Measurements from ENCODE around the gene PACS2. TPM values are rescaled to one million over a fixed set of nuclear protein-coding genes. Genes with fewer than 3 reads are reported as not detected.

The PACS2 gene
- total RNA-seq, 1 experiment from 2014 or later: 55.2 TPM

DNA sequence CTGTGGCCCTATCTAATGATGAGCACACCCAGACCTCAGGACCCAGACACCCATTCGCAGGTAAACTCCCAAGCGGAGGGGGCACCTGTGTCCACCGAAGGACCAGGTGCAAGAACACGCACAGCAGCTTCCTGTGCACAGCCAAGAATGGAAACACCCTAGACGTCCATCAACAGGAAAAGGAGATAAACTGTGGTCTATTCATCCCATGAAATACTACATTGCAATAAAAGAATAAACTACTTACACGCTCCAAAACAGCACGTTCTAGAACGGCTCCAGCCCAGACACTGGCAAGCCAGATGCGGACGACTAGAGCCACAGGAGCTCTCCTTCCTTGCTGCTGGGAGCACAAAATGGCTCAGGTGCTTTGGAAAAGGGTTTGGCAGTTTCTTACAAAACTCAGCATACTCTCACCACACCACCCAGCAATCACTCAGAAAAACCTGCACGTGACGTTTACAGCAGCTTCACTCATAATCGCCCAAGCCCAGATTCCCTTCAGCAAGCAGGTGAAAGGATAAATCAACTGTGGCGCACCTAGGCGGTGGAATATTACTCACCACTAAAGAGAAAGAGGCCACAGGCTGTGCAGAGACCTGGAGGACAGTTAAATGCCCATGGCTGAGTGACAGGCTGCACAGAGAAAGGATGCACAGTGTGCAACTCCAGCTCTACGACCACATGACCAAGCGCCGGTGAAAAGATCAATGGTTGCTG is 34.7 kb upstream of the PACS2 start:
- Histone ChIP-seq H3K4me3 (ENCODE audit: low read depth in 2 of 2, low read length in 2 of 2) (no peak overlapping the region), H3K27me3 (ENCODE audit: control insufficient read depth, insufficient read depth, low read length) (no peaks in the 10 kb centered on the region), H3K36me3 (ENCODE audit: control insufficient read depth, insufficient read depth, low read length) (no peaks in the 10 kb centered on the region), H3K9me3 (ENCODE audit: control insufficient read depth, insufficient read depth, low read depth, low read length) (no peaks in the 10 kb centered on the region), H3K4me1 (ENCODE audit: control insufficient read depth, insufficient read depth, low read length) (no peaks in the 10 kb centered on the region), H3K27ac (ENCODE audit: low read length) (no peak overlapping the region)
- POLR2A ChIA-PET: no interaction called here
- in situ Hi-C loops (cut with HindIII; ENCODE audit: low pct_unique_long_range_greater_than_20kb, low sequenced_read_pairs): no loop called here
- DNase-seq (ENCODE audit: low read depth, low spot score) (no peak), ATAC-seq (no peak)
- intact Hi-C loops (cut with micrococcal nuclease; ENCODE audit: unreplicated experiment): loop anchor here (5.0 to 10.0 kb wide), 2 partner anchors 78 to 185 kb away; no protein-coding TSS in a partner anchor
- no TSS peak for BruUV-seq (replicated peaks)
- no peak for TF ChIP-seq TCF7L2 (IDR thresholded peaks at IDR 0.05; ENCODE audit: low read depth, low read length)
- TF ChIP-seq, protein P1, sequence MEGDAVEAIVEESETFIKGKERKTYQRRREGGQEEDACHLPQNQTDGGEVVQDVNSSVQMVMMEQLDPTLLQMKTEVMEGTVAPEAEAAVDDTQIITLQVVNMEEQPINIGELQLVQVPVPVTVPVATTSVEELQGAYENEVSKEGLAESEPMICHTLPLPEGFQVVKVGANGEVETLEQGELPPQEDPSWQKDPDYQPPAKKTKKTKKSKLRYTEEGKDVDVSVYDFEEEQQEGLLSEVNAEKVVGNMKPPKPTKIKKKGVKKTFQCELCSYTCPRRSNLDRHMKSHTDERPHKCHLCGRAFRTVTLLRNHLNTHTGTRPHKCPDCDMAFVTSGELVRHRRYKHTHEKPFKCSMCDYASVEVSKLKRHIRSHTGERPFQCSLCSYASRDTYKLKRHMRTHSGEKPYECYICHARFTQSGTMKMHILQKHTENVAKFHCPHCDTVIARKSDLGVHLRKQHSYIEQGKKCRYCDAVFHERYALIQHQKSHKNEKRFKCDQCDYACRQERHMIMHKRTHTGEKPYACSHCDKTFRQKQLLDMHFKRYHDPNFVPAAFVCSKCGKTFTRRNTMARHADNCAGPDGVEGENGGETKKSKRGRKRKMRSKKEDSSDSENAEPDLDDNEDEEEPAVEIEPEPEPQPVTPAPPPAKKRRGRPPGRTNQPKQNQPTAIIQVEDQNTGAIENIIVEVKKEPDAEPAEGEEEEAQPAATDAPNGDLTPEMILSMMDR (IDR thresholded peaks at IDR 0.05): no peak
- TF ChIP-seq POLR2AphosphoS5 (IDR thresholded peaks at IDR 0.05; ENCODE audit: low read depth, low read length): no peak
- TF ChIP-seq, protein P2, sequence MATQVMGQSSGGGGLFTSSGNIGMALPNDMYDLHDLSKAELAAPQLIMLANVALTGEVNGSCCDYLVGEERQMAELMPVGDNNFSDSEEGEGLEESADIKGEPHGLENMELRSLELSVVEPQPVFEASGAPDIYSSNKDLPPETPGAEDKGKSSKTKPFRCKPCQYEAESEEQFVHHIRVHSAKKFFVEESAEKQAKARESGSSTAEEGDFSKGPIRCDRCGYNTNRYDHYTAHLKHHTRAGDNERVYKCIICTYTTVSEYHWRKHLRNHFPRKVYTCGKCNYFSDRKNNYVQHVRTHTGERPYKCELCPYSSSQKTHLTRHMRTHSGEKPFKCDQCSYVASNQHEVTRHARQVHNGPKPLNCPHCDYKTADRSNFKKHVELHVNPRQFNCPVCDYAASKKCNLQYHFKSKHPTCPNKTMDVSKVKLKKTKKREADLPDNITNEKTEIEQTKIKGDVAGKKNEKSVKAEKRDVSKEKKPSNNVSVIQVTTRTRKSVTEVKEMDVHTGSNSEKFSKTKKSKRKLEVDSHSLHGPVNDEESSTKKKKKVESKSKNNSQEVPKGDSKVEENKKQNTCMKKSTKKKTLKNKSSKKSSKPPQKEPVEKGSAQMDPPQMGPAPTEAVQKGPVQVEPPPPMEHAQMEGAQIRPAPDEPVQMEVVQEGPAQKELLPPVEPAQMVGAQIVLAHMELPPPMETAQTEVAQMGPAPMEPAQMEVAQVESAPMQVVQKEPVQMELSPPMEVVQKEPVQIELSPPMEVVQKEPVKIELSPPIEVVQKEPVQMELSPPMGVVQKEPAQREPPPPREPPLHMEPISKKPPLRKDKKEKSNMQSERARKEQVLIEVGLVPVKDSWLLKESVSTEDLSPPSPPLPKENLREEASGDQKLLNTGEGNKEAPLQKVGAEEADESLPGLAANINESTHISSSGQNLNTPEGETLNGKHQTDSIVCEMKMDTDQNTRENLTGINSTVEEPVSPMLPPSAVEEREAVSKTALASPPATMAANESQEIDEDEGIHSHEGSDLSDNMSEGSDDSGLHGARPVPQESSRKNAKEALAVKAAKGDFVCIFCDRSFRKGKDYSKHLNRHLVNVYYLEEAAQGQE (IDR thresholded peaks at IDR 0.05; ENCODE audit: insufficient read depth in 1 of 2, low read depth in 2 of 2, low read length in 1 of 2): no peak
- TF ChIP-seq SIN3A (IDR thresholded peaks at IDR 0.05; ENCODE audit: borderline replicate concordance, insufficient read depth, low read depth, low read length): no peak
- CTCF ChIA-PET: no interaction called here

DNA sequence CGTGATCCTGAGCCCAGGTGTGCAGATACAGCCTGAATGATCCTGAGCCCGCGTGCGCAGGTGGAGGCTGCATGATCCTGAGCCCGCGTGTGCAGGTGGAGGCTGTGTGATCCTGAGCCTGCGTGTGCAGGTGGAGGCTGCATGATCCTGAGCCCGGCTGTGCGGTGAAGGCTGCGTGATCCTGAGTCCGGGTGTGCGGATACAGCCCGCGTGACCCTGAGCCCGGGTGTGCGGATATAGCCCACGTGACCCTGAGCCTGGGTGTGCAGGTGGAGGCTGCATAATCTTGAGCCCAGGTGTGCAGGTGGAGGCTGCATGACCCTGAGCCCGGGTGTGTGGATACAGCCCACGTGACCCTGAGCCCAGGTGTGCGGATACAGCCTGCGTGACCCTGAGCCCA is 34.0 kb upstream of the PACS2 start:
- Histone ChIP-seq H3K27ac (ENCODE audit: low read length) (no peak overlapping the region), H3K4me3 (ENCODE audit: low read depth in 2 of 2, low read length in 2 of 2) (no peak overlapping the region), H3K4me1 (ENCODE audit: control insufficient read depth, insufficient read depth, low read length) (no peaks in the 10 kb centered on the region), H3K9me3 (ENCODE audit: control insufficient read depth, insufficient read depth, low read depth, low read length) (no peaks in the 10 kb centered on the region), H3K36me3 (ENCODE audit: control insufficient read depth, insufficient read depth, low read length) (no peaks in the 10 kb centered on the region), H3K27me3 (ENCODE audit: control insufficient read depth, insufficient read depth, low read length) (no peaks in the 10 kb centered on the region)
- BruUV-seq (replicated peaks): no TSS peak
- intact Hi-C loops (cut with micrococcal nuclease; ENCODE audit: unreplicated experiment) (loop anchor here (5.0 to 10.0 kb wide), 2 partner anchors 78 to 186 kb away; no protein-coding TSS in a partner anchor), in situ Hi-C loops (cut with HindIII; ENCODE audit: low pct_unique_long_range_greater_than_20kb, low sequenced_read_pairs) (no loop called here)
- DNase-seq (ENCODE audit: low read depth, low spot score) (no peak), ATAC-seq (no peak)
- ChIA-PET CTCF (no interaction called here), POLR2A (no interaction called here)
- TF ChIP-seq TCF7L2 (IDR thresholded peaks at IDR 0.05; ENCODE audit: low read depth, low read length): no peak
- TF ChIP-seq, protein P2 (IDR thresholded peaks at IDR 0.05; ENCODE audit: insufficient read depth in 1 of 2, low read depth in 2 of 2, low read length in 1 of 2): no peak
- no peak for TF ChIP-seq POLR2AphosphoS5 (IDR thresholded peaks at IDR 0.05; ENCODE audit: low read depth, low read length)
- TF ChIP-seq, protein P1 (IDR thresholded peaks at IDR 0.05): no peak
- no peak for TF ChIP-seq SIN3A (IDR thresholded peaks at IDR 0.05; ENCODE audit: borderline replicate concordance, insufficient read depth, low read depth, low read length)
